GM18868 (cell line): ENCODE results near the gene SLC35F1.
A peak's percentile ranks its signal among the peaks of the same experiment; 100 is the strongest.

Experiments
- ATAC-seq: cut with Tn5 transposase; IDR thresholded peaks from one replicate; pipeline ENCODE4 v1.9.1; 2021; ENCODE audit warnings: mild to moderate bottlenecking, moderate library complexity; ENCODE audit not compliant: unreplicated experiment

SLC35F1 gene

GRCh38 chr6:118252474-118252873 is 345.4 kb downstream of the SLC35F1 start:
- ATAC-seq: peak; percentile 59

GRCh38 chr6:118253741-118254140 is 346.7 kb downstream of the SLC35F1 start:
- no peak for ATAC-seq

GRCh38 chr6:118260833-118261232 is 353.8 kb downstream of the SLC35F1 start:
- no peak for ATAC-seq

- ATAC-seq: peak; percentile 61
These were observed 356.9 kb downstream of the SLC35F1 start for GRCh38 chr6:118263921-118264486.

GRCh38 chr6:118269659-118270058 is 362.6 kb downstream of the SLC35F1 start:
- ATAC-seq: no peak

- ATAC-seq: no peak
These were observed 370.6 kb downstream of the SLC35F1 start for GRCh38 chr6:118277631-118278030.

- ATAC-seq: peak; percentile 98
These were observed 373.1 kb downstream of the SLC35F1 start for GRCh38 chr6:118280210-118280609.

GRCh38 chr6:118281291-118281690 is 374.2 kb downstream of the SLC35F1 start:
- no peak for ATAC-seq

- peak; percentile 41 for ATAC-seq
These were observed 376.7 kb downstream of the SLC35F1 start for GRCh38 chr6:118283766-118284165.

GRCh38 chr6:118284736-118285360 is 377.8 kb downstream of the SLC35F1 start:
- no peak for ATAC-seq

- ATAC-seq: no peak
These were observed 378.7 kb downstream of the SLC35F1 start for GRCh38 chr6:118285791-118286190.

GRCh38 chr6:118288355-118289124 is 381.5 kb downstream of the SLC35F1 start:
- no peak for ATAC-seq

GRCh38 chr6:118292558-118292957 is 385.5 kb downstream of the SLC35F1 start:
- no peak for ATAC-seq

GRCh38 chr6:118294906-118295305 is 387.8 kb downstream of the SLC35F1 start:
- ATAC-seq: no peak

- no peak for ATAC-seq
These were observed 388.3 kb downstream of the SLC35F1 start for GRCh38 chr6:118295336-118295735.

GRCh38 chr6:118296129-118296901 is 389.3 kb downstream of the SLC35F1 start:
- ATAC-seq: no peak

GRCh38 chr6:118297821-118298220 is 390.8 kb downstream of the SLC35F1 start:
- no peak for ATAC-seq

GRCh38 chr6:118298476-118299427 is 391.7 kb downstream of the SLC35F1 start:
- no peak for ATAC-seq

GRCh38 chr6:118299457-118299856 is 392.4 kb downstream of the SLC35F1 start:
- no peak for ATAC-seq

GRCh38 chr6:118304321-118304720 is 397.3 kb downstream of the SLC35F1 start:
- no peak for ATAC-seq
